Sigmoid colon (tissue), 7 donors: Measurements from ENCODE around the gene DNAJC30. TPM values are rescaled to one million over a fixed set of nuclear protein-coding genes. Genes with fewer than 3 reads are reported as not detected.
"Not testable (repeated sequence)": the region's sequence is repeated elsewhere in the genome, so short reads cannot be mapped to it uniquely, and the experiment has no call there.

ENCODE experiments used
- DNase-seq: peaks from one replicate; pipeline ENCODE4 v3.0.0-alpha.2; 2019
- H3K27ac ChIP-seq, 4 donors: fragments of 200-600 bp; sonication (generic); one replicate each; pipeline ENCODE4 v1.5.1; 2016 to 2019; ENCODE audit warnings: mild to moderate bottlenecking in 1 of 4
- H3K27me3 ChIP-seq, 3 donors: fragments of 200-600 bp; sonication (generic); one replicate each; pipeline ENCODE4 v1.5.1; 2019; ENCODE audit warnings: mild to moderate bottlenecking in 1 of 3
- H3K36me3 ChIP-seq, 4 donors: fragments of 200-600 bp; sonication (generic); one replicate each; pipeline ENCODE4 v1.5.1; 2016 to 2019
- H3K4me1 ChIP-seq, 4 donors: fragments of 200-600 bp; sonication (generic); one replicate each; pipeline ENCODE4 v1.5.1; 2017 to 2019
- H3K4me3 ChIP-seq, 4 donors: fragments of 200-600 bp; sonication (generic); one replicate each; pipeline ENCODE4 v1.5.1; 2017 to 2019; ENCODE audit warnings: mild to moderate bottlenecking in 2 of 4, moderate library complexity in 1 of 4
- H3K9me3 ChIP-seq, 4 donors: fragments of 200-600 bp in 3 of 4; sonication (generic) in 3 of 4; one replicate each; pipeline versions ENCODE4 v1.5.1 to v1.6.1; 2013 to 2019
- CTCF ChIP-seq, 4 experiments: fragments of 450-650 bp in 3 of 4; fragments of 200-600 bp in 1 of 4; IDR thresholded peaks; one replicate each; pipeline ENCODE4 v1.5.1; 2016 to 2019; ENCODE audit warnings: antibody characterized with exemption in 4 of 4, mild to moderate bottlenecking in 3 of 4, moderate library complexity in 2 of 4
- EP300 ChIP-seq, 4 donors: sonication (generic); formaldehyde crosslinking; IDR thresholded peaks; one replicate each; pipeline ENCODE4 v1.6.1; 2017; ENCODE audit warnings: antibody characterized with exemption in 4 of 4
- POLR2A ChIP-seq, 2 donors: fragments of 450-650 bp; IDR thresholded peaks; one replicate each; pipeline ENCODE4 v1.6.1; 2016; ENCODE audit warnings: antibody characterized with exemption in 2 of 2, mild to moderate bottlenecking in 2 of 2, moderate library complexity in 2 of 2
- POLR2AphosphoS5 ChIP-seq, 4 donors: sonication (generic); formaldehyde crosslinking; IDR thresholded peaks; one replicate each; pipeline ENCODE4 v1.6.1; 2017; ENCODE audit warnings: antibody characterized with exemption in 4 of 4
- WGBS, 2 donors: extraction: QIAGEN DNeasy Blood & Tissue Kit; methylation state at CpG; one replicate each; pipeline ENCODE4 v1.1.7; 2013; 5-methylcytosine and 5-hydroxymethylcytosine counted together
- intact Hi-C: fragments of 100-400 bp; cut with DNase I; formaldehyde crosslinking; loops from one replicate; pipeline ENCODE4 v1.15.1; 2023
- polyA plus RNA-seq, 3 donors: library from polyadenylated mRNA; stranded (reverse); fragments of 200-250 nt; gene quantifications; one replicate each; pipeline ENCODE4 v1.2.3, GENCODE V29; 2013
- total RNA-seq, 4 donors: library from RNA; depleted of rRNA; stranded (reverse); fragments of >200 nt; gene quantifications; one replicate each; pipeline ENCODE4 v1.1.0, GENCODE V29; 2016
- donor health status: healthy with polysubstance abuse.
- donor health status: Bipolar disorder and iron deficiency.
- donor health status: healthy.

Gene DNAJC30
- total and polyA plus RNA-seq, 7 donors: 3.3 to 9.4 (median 6.6) TPM

GRCh38 chr7:73680501-73680900, 2.8 kb downstream of the DNAJC30 start:
- Histone ChIP-seq H3K27ac (no peak overlapping the region), H3K4me3 (no peak overlapping the region), H3K27me3 (no peaks in the 10 kb centered on the region), H3K9me3 (no peaks in the 10 kb centered on the region), H3K4me1 (peaks cover 0 to 42% (median 37%) of the 10 kb centered on the region in 4 donors), H3K36me3 (peaks cover 0 to 25% (median 0%) of the 10 kb centered on the region in 4 donors)
- DNase-seq: no peak
- intact Hi-C loops: loop anchor here (5.0 kb wide), 1 partner anchor 158 kb away; the partner anchor contains the start of gene BAZ1B
- TF ChIP-seq POLR2A (IDR thresholded peaks at IDR 0.05): no peak
- TF ChIP-seq CTCF (IDR thresholded peaks at IDR 0.05): no peak
- no peak for TF ChIP-seq EP300 (IDR thresholded peaks at IDR 0.05)
- no peak for TF ChIP-seq POLR2AphosphoS5 (IDR thresholded peaks at IDR 0.05)
- WGBS, 2 donors: 86 to 93% methylated on average over 7 of the region's 7 CpGs

DNA sequence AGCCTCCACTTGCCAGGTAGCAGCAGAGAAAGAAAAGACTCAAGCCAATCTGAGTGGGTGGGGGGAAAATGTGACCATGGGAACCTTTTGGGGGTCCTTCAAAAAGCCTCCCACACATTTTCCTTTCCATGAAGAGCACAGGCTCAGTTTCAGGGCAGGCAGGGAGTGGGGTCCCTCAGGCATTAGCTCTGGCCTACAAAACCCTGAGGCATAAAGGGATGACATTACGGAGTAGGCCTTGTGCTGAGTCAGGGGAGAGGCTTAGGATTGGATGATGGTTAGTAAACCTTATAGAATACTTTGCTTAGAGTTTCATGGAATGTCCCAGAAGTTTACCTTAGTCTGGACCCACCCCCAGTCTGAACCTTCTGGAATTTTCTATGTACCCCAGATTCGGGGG, 3.5 kb downstream of the DNAJC30 start:
- 94 to 95% methylated on average over 2 of the region's 2 CpGs for WGBS, 2 donors
- no peaks in the 10 kb centered on the region for H3K9me3 ChIP-seq
- H3K27me3 ChIP-seq: no peaks in the 10 kb centered on the region
- H3K36me3 ChIP-seq: peaks cover 0 to 25% (median 0%) of the 10 kb centered on the region in 4 donors
- DNase-seq: no peak
- no peak for TF ChIP-seq POLR2AphosphoS5 (IDR thresholded peaks at IDR 0.05)
- no peak for TF ChIP-seq POLR2A (IDR thresholded peaks at IDR 0.05)
- no peak for TF ChIP-seq CTCF (IDR thresholded peaks at IDR 0.05)
- no peak for TF ChIP-seq EP300 (IDR thresholded peaks at IDR 0.05)
- no peak overlapping the region for H3K27ac ChIP-seq
- H3K4me3 ChIP-seq: no peak overlapping the region
- intact Hi-C loops: loop anchor here (5.0 kb wide), 1 partner anchor 157 kb away; the partner anchor contains the start of gene BAZ1B
- peaks cover 0 to 42% (median 37%) of the 10 kb centered on the region in 4 donors for H3K4me1 ChIP-seq

DNA sequence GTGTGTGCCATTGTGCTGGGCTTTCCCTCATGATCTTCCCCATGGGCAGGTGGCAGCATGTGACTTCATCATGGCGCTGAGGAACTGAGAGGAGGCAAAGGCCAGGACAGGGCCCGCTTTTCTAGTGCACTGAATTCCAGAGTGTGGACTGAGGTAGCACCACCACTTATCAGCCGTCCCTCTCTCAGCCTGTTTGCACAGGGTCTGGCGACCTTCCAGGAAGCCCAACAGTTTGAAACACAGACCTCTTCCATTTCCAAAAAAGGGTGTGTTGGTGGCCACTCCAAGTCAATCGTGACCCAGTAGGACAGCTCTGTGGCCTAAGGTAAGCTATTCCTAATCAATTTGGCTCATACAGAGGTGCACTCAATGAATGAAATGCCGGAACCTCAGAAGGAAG, 4.4 kb downstream of the DNAJC30 start:
- Histone ChIP-seq H3K27me3 (no peaks in the 10 kb centered on the region), H3K36me3 (peaks cover 0 to 25% (median 0%) of the 10 kb centered on the region in 4 donors), H3K4me1 (peaks cover 0 to 35% (median 29%) of the 10 kb centered on the region in 4 donors), H3K27ac (no peak overlapping the region), H3K9me3 (no peaks in the 10 kb centered on the region), H3K4me3 (no peak overlapping the region)
- no peak for TF ChIP-seq EP300 (IDR thresholded peaks at IDR 0.05)
- TF ChIP-seq CTCF (IDR thresholded peaks at IDR 0.05): no peak
- no peak for TF ChIP-seq POLR2A (IDR thresholded peaks at IDR 0.05)
- no peak for TF ChIP-seq POLR2AphosphoS5 (IDR thresholded peaks at IDR 0.05)
- intact Hi-C loops: no loop called here
- no peak for DNase-seq
- 88 to 92% methylated on average over 6 of the region's 6 CpGs for WGBS, 2 donors

DNA sequence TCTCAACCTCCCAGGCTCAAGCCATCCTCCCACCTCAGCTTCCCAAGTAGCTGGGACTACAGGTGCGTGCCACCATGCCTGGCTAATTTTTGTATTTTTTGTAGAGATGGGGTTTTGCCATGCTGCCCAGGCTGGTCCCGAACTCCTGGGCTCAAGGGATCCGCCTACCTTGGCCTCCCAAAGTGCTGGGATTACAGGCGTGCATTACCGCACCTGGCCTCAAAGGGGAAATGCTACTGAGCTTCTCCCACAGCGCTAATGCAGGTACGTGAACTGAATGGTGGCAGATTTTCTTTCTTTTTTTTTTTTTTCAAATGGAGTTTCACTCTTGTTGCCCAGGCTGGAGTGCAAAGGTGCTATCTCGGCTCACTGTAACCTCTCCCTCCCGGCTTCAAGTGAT, 7.2 kb downstream of the DNAJC30 start:
- H3K4me3 ChIP-seq, H3K9me3 ChIP-seq, intact Hi-C loops, H3K27ac ChIP-seq, H3K27me3 ChIP-seq, DNase-seq: not testable (repeated sequence)
- Histone ChIP-seq H3K4me1 (peaks cover 0 to 20% (median 10%) of the 10 kb centered on the region in 4 donors), H3K36me3 (peaks cover 0 to 25% (median 0%) of the 10 kb centered on the region in 4 donors)
- 53 to 83% methylated on average over 9 of the region's 9 CpGs for WGBS, 2 donors

DNA sequence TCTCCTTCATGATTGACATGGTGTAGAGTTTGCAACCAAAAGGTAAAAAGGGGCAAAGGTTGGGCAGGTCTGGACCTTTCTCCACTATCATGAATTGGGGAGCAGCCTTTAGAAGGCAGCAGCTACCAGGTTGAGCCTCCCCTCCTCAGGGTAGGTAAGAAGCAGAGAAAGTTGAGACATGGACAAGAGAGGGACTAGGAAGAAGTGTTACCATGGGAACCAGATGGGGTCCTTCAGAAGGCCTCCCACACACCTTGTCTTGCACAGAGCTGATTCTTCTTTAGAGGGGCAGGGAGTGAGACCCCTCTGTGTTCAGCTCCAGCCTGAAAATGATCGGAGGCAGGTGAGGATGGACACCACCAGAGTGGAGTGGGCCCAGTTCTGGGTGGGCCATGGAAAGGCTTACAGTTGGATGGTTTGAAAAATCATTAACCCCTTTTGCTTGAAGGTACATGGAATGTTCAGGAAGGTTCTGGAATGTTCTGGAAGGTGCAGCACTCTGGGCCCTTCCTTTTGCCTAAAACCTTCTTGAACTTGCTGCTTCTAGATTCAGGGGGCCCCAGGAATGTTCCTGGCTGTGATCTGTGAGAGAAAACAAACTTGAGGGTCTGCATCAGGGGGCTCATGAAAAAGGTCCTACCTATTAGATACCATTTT, 8.7 kb downstream of the DNAJC30 start:
- peaks cover 0 to 21% (median 0%) of the 10 kb centered on the region in 4 donors for H3K36me3 ChIP-seq
- WGBS, 2 donors: 91 to 97% methylated on average over 1 of the region's 1 CpG
- H3K27ac ChIP-seq: no peak overlapping the region
- no peaks in the 10 kb centered on the region for H3K27me3 ChIP-seq
- peaks cover 0 to 7% (median under 1%) of the 10 kb centered on the region in 4 donors for H3K4me1 ChIP-seq
- no peak for TF ChIP-seq CTCF (IDR thresholded peaks at IDR 0.05)
- H3K4me3 ChIP-seq: no peak overlapping the region
- DNase-seq: no peak
- H3K9me3 ChIP-seq: no peaks in the 10 kb centered on the region
- intact Hi-C loops: no loop called here
